ENCODE data around the gene FKBP10. TPM values are rescaled to one million over a fixed set of nuclear protein-coding genes. Genes with fewer than 3 reads are reported as not detected.
"Not testable (repeated sequence)": the region's sequence is repeated elsewhere in the genome, so short reads cannot be mapped to it uniquely, and the experiment has no call there.

The FKBP10 gene
- total RNA-seq, 1 experiment from 2014 or later = 264 TPM

GRCh38 chr17:41803049-41804020 lies 9.5 kb upstream of the FKBP10 start:
- no peak for DNase-seq (ENCODE audit: extremely low read depth, low read depth)

GRCh38 chr17:41806685-41807445 lies 5.9 kb upstream of the FKBP10 start:
- no peak for DNase-seq (ENCODE audit: extremely low read depth, low read depth)

GRCh38 chr17:41810659-41811548 lies 1.9 kb upstream of the FKBP10 start:
- no peak for DNase-seq (ENCODE audit: extremely low read depth, low read depth)

DNA sequence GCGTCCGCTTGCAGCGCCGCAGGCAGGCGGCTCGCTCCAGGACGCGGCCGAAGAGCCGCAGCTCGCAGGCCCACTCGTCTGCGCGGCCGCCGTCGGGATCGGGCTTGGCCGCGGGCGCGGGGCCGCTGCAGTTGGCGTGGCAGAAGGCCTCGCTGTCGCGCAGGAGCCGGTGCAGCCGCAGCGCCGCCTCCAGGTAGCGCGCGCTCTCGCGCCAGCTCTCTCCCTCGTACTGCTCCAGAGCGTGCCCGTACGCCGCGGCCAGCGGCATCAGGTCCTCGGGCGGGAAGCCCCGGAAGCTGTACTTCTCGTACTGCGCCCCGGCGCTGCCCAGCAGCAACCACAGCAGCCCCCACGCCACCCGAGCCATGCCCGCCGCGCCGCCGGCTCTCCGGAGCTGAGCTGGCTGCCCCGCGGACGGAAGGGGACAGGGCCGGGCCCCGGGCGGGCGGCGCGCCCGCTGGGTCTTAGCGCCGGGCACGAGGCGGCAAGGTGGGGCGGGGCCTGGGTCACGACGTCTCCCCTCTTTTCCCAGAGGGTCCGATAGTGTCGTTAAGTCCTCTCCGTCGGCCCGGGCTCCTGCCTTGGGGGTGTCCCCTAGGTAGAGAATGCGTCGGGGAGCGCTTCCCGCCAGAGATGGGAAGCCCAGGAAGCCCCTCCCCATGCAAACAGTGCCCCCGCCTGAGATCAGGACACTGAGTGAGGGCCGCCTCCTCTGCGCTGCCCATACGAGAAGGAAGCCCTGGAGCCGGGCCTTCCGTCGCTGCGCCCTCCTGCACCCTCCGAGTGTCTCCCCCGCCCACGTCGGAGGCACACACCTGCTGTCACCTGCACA lies 1.0 kb upstream of the FKBP10 start, which contains the start of gene P3H4:
Gene P3H4, minus strand, starts transcription at position 401 of the 832 bp plus-strand sequence. Its CDS starts 34 bp downstream, at position 367.
- DNase-seq (ENCODE audit: extremely low read depth, low read depth) = peak; percentile 71

- no peak for DNase-seq (ENCODE audit: extremely low read depth, low read depth)
Measured at GRCh38 chr17:41813152-41813680, 412 bp downstream of the FKBP10 start.

DNA sequence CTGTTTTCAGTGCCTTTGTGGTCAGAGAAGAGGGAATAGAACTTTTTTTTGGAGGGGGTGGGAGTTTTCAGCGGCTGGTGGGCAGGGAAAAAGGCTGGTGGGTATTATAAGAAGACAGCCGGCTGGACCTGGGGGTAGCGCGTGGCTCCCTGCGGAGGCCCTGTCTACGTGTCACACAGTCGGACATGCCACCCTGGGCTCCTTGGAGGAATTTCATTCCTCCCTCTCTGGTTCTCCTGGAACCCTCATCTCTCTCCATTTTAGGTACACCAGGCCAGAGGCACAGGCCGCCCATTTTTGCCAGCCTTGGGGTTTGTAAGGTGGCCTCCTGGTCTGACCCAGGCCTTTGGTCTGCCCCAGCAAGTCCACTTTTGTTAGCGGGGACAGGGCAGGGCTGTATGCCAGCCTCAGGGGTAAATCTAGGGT lies 908 bp downstream of the FKBP10 start:
- DNase-seq (ENCODE audit: extremely low read depth, low read depth) = no peak

DNA sequence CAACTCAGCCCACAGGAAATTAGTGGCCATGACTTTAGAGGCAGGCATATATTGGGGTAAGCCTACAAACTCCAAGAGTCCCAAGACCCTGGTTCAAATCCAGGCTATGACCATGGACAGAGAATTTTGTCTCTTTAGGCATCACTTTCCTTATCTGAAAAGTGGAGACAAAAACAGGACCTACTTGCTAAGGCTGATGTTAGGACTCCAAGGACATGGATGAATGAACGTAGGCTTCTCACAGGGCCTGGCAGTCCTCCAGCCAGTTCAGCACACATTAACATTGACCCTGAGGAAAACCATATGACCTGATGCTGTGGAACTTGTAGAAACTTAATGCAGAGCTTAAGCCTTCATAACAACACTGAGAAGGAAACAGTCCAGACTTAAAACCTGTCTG lies 1.4 kb downstream of the FKBP10 start:
- no peak for DNase-seq (ENCODE audit: extremely low read depth, low read depth)

DNA sequence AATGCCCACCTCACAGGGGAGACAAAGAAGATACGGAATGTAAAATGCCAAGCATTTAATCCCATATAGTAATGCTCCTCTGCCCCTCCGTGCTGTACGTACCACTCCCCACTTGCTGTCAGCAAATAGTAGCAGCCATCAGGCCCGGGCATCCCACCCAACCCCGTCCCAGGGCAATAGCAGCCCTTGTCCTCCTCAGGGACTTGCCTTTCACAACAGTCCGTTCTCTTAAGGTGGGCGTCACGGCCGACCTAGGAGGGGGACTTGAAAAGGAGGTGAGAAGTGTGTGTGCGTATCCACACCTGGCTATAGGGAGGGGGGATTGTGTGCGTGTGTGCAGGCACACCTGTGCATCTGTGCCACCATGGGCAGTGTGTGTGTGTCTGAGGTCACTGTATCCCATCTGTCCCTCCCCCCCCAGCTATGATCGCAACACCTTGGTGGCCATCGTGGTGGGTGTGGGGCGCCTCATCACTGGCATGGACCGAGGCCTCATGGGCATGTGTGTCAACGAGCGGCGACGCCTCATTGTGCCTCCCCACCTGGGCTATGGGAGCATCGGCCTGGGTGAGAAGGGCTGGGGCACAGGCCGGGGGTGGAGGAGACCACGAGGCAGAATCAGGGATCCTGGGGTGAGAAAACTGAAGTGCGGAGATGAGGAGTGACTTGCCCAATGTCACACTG lies 4.0 kb downstream of the FKBP10 start:
- DNase-seq (ENCODE audit: extremely low read depth, low read depth) = no peak

- no peak for DNase-seq (ENCODE audit: extremely low read depth, low read depth)
Measured at GRCh38 chr17:41818024-41818423, 5.2 kb downstream of the FKBP10 start.

- DNase-seq (ENCODE audit: extremely low read depth, low read depth) = no peak
Measured at GRCh38 chr17:41821776-41822175, 9.0 kb downstream of the FKBP10 start.

DNA sequence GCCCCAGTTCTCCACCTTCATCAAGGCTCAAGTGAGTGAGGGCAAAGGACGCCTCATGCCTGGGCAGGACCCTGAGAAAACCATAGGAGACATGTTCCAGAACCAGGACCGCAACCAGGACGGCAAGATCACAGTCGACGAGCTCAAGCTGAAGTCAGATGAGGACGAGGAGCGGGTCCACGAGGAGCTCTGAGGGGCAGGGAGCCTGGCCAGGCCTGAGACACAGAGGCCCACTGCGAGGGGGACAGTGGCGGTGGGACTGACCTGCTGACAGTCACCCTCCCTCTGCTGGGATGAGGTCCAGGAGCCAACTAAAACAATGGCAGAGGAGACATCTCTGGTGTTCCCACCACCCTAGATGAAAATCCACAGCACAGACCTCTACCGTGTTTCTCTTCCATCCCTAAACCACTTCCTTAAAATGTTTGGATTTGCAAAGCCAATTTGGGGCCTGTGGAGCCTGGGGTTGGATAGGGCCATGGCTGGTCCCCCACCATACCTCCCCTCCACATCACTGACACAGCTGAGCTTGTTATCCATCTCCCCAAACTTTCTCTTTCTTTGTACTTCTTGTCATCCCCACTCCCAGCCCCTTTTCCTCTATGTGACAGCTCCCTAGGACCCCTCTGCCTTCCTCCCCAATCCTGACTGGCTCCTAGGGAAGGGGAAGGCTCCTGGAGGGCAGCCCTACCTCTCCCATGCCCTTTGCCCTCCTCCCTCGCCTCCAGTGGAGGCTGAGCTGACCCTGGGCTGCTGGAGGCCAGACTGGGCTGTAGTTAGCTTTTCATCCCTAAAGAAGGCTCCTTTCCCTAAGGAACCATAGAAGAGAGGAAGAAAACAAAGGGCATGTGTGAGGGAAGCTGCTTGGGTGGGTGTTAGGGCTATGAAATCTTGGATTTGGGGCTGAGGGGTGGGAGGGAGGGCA lies 9.7 kb downstream of the FKBP10 start:
- DNase-seq (ENCODE audit: extremely low read depth, low read depth) = no peak

GRCh38 chr17:41823141-41823524 lies 10.3 kb downstream of the FKBP10 start:
- DNase-seq (ENCODE audit: extremely low read depth, low read depth) = no peak

DNA sequence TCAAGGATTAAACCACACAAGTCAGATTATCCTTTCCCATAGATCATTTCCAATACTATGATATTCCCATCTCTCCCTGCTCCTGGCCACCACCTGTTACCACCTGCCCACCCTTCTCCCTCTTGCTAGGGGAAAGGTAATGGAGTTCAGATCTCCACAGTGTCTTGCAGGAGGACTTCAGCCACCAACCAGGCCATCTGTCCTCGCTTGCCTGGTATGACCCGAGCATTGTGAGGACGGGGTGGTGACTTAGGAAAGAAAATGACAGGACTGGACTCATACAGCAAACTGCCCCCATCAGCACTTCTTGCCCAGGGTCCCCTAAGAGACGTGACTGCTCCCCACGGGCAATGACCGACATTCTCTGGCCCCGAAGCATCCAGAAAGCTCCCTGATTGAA lies 10.8 kb downstream of the FKBP10 start:
- DNase-seq (ENCODE audit: extremely low read depth, low read depth) = no peak

GRCh38 chr17:41824086-41824485 lies 11.3 kb downstream of the FKBP10 start:
- no peak for DNase-seq (ENCODE audit: extremely low read depth, low read depth)

GRCh38 chr17:41825175-41825845 lies 12.5 kb downstream of the FKBP10 start:
- DNase-seq (ENCODE audit: extremely low read depth, low read depth) = no peak

- DNase-seq (ENCODE audit: extremely low read depth, low read depth) = not testable (repeated sequence)
Measured at GRCh38 chr17:41829961-41830360, 17.2 kb downstream of the FKBP10 start.

DNA sequence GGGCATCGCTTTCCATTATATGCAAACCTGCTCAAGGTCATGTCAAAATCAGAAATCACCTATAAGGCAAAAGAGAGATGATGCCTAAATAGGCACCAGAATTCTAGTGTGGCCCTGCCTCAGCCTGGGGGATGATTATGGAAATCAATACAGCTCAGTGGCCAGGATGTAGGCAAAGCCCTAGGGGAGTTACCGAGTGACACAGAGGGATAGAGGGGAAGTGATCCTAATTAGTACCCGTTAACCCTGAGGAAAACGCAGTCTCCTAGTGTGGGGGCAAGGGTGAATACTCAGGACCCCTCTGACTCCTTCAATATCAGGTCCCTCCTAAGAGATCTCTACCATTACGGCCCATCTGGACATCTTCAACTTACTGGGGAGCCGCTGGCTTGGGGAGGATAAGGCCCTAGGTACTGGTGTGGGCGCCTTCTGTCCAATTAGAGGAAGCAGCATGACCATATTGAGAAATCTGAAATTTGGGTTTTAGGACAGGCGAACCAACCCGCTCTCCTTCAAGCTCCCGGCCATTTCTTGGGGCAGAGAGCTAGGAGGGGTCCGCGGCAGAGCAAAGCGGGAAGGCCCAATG lies 22.5 kb downstream of the FKBP10 start:
- no peak for DNase-seq (ENCODE audit: extremely low read depth, low read depth)

All from NCI-H460 (cell line).